GM19238 (cell line): ENCODE results near the gene SLC48A1.

Source experiments
- DNase-seq: peaks from one replicate; pipeline ENCODE4 v3.0.0; 2011; ENCODE audit warnings: low spot score; ENCODE audit not compliant: insufficient read length

The SLC48A1 gene

DNA sequence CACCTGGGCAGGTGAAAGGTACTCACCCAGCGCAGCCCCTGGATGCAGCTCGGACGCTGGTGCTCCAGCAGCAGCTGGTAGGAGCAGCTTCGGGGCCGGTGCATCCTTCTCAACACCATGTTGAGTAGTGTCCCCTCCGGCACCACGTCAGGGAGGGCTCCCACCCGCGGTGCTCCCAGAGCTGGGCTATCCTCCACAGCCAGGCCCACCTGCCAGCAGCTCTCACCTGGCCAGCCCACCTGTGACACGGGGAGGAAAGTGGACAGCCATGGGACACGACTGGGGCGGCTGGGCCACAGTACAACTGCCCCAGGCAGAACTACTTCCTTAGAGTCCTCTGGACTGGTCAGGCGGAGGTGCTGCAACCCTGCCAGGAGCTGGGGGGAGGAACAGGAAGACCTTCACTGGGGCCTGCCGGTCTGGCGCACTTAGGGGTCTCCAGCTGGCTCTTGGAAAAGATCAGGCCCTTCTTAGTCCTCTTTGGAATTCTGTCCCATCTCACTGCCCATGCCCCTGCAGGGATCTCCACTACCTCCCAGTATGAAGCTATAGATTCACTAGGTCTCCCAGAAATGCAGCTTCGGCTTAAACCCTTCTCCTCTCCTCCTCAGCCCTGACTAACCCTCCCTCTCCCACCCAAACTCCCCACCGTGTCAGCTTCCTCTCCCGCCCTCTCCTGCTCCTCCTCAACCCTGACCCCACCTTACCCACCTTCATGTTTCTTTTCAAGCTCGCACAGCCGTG, 15.0 kb upstream of the SLC48A1 start:
- no peak for DNase-seq

DNA sequence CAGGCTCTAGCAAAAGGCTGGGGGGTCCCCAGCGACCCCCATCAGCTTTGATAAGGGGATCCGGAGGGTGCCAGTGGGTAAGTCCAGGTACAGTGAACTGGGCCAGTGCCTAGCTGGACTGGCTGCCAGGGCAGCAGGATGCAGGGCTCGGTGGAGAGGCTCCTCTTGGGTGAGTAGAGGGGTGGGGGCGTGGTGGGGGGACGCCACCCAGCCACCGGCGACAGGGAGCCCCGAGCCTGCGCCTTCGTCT, 14.5 kb upstream of the SLC48A1 start:
- DNase-seq = no peak

DNA sequence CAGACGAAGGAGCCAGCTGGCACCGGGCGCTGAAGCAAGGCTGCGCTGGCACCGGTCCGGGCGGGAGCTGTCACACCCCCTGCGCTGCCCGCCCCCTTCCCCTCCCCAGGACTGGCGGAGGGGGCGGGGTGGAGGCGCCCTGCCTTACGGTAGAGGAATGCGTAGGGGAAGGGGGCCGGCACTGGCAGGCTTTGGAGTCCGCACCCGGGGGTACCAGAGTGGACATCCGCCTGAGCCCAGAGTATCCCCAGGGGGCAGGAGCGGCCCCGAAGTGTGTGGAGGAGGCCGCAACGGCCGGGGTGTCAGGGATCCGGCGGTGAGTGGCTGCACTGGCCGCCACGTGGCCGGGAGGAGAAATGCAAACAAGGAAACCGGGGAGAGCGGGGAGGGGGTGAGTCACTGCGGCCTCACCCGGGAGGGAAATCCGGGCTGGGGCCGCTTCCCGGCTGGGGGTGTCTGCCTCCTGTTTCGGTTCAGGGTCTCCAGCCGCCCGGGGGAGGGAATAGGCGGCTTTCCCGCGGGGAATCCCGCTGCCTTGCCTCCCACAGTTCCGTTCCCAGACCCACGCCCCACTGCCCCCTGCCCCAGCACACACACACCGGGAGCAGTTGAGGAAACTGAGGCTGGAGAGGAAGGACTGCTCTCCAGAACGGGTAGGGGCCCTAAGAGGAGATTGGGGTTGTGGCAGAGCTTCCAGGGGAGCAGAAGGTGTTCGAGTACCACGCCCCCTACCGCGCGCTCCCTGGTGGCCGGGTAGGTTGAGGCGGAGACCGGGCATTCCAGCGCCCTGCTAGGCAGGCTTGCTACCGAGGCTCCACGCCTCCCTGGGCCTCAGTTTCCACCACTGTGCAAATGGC, 14.0 kb upstream of the SLC48A1 start, which contains the start of gene RAPGEF3:
RAPGEF3 (minus strand) TSS at position 47 of the 857 bp plus-strand sequence. CDS start 324 bp downstream, outside the sequence.
- DNase-seq = peak; percentile 77

DNA sequence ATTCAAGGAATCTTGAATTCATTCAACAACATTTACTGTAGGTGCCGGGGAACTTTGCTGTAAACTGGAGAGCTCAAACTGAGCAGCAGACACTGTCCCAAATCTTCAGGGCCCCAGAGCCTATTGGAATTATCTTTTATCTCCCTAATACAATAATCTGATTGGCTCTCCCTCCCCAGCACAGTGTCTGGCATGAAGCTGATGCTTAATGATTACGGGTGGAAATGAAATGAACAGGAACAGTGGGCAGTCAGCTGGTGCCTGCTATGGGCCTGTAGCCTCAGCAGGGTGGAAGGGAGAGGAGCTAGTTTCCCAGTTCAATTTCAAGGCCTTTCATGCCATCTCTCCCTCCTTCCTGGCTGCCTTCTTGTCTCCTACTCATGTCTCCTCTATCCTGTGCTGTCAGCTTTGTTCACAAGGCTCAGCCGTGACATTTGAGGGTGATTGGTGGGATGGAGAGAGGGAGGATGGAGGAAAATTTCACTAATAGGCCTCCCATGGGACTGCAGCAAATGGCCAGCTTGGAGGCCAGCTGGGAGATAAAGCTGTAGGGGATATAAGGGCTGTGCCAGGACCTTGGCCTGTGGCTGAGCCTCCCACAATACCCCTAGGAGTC, 10.1 kb upstream of the SLC48A1 start:
- DNase-seq = no peak

DNA sequence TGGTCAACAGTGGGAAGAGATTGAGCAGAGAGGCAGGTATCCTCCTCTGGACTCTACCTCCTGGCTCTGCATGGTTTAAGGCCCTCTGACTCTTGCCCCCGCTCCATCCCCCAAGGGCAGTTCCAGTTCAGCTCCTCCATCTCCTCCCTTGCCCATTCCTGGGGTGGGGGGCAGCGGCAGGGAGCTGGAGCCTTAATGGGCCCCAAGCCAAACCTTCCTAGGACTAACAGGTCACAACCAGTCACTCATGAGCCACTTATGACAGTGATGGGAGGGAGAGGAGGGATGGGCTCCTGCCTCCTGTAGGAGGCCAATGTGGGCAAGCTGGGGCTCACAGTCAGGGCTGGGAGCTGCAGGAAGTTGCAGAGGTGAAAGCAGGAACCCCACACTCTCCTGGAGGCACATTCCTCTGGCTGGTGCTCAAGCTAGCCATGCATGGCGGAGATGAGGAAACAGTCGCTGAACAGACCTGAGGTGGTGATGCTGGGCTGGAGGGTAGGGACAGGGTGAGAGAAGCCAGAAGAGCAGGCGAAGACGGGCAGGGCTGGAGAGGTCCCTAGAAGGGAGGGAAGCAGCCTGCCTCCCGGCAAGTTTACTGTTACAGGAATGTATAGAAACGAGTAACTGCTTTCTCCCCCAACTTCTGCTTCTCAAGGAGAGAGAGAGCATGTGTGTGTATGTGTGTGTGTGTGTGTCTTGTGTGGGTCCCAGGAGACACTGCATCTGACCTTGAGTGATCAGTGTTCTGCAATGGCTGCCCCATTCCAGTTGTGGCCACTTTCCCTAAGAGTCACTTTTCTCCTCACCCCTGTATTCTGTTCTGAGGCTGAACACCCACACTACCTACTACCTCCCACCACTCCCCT, 9.3 kb upstream of the SLC48A1 start:
- DNase-seq = no peak

DNA sequence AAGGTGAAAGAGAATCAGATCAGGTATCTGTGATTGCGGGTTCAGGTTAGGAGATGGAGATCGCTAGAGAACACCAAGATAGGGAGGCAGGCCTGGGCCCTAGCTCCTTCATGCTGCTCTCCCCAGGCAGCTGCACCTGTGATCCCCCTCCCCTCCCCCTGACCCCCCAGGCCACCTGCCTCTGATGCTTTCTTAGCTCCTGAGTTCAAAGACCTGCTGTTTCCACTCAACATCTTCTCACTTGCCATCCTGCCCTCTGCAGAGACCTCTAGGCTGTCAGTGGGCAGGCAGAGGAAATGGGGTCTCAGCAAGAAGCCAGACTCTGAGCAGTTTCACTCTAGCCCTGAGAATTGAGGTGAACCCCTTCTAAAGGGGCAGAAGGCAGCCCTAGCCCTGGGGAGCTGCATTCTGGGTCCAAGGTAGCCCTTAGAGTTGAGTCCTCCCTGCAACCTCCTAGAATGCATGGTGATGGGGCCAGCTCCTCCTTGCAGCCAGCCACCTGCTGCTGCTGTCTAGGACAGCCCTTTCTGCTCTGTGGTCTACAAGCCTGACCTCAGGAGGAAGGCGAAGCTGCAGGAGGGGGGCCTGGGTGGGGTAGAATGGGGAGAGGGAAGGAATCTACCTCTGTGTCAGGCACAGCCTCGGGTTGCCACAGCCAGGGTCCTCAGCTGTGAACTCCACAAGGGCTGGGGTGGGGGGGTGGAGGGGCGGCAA, 6.4 kb upstream of the SLC48A1 start:
- DNase-seq = no peak

DNA sequence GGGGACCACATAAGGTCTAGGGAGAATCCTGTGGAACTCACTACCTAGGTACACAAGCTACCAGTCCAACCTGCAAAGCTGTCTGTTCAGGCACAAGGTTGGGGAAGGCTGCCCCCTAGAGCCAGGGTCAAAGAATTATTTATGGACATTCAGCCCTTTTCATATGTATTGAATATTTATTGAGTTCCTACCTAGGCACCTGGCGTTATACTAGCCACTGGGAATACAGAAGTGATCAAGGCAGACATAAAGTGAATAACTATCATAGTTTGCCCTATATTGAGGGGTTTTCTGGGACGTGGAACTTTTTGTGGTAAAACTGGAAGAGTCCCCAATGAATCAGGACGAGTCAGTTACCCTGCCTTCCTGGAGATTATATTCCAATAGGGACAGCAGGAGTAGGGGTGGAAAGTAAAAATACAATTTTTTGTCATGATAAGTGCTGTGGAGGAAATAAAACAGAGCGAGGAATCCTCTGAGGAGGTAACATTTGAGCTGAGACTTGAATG, 5.8 kb upstream of the SLC48A1 start:
- peak; percentile 54 for DNase-seq

DNA sequence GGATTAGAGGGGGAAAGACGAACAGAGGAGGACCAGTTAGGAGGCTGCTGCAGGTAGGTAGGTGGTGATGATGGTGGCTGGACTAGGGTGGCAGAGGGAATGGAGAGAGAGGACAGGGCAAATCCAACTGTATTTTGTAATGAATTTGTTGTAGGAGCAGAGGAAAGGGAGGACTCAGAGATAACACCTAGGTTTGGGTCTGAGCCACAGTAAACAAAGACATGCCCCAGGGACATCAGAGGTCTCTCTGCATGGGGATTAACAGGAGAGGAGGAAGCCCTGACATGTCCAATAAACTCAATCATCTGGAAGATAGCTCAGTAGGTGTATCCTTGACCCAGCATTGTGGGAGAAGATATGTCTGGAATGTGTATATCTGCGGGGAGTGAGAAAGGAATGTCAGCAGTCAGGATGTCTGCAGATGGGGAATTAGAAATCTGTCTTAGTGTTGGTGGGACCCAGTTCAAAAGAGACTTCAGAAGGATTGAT, 4.7 kb upstream of the SLC48A1 start:
- no peak for DNase-seq

DNA sequence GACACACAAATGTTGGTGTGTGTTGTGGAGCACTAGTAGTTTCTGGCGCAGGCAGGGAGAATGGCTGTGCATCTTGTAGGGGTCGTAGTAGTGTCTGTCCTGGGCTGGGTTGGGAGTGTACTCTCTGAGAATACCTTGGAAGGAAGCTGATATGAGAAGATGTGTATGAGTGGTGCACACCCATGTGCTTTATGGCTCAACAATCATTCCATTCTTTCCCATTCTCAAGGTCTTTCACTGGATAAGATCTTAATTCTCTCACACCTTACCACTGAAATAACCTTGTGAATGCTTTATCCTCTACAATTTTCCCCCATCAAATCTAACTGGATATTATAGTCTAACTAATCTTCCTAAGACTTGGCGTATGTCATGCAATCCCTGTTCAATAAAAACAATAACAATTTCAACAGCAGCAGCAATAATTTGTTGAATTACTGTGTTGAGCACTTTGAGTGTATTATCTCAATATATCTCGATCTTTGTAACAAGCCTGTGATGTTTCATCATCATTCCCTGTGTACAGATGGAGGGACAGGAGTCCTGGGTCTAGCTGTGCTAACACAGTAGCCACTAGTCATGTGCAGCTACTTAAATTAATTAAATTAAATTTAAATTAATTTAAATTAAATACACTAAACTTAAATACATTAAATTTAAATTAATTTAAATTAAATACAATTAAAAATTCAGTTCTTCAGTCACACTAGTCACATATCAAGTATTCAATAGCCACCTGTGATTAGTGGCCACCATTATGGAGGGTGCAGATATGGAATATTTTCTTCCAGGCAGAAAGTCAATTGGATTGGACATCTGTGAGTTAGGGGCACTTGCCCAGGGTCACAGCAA, 3.6 kb upstream of the SLC48A1 start:
- no peak for DNase-seq

DNA sequence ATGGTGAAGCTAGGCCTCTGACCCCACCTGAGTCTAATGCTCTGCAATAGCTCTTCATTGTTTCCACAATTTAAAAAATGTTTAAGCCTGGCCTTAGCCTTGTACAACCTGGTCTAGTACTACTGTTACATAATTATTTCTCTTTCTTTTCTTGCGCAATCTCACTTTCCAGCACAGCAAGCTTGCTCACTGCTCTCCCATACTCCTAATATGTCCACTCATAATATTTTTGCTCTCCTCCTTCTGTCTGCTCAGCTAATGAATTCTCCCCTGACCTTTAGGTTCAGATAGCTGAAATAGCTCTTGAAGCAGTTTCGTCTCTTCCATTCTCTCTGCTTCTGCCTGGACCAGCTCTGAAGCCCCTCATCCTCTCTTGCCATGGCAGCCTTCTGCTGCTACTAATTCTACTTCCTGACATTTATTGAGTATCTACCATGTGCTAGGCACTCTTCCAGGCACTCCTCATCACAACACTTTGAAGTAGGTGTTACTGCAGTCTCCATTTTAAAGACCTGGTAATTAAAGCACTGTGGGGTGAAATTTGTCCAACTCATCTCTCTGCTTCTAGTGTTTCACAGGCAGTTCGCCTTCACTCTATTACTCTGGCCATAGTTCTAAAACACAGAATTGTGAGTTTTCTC, 2.8 kb upstream of the SLC48A1 start:
- DNase-seq = no peak

DNA sequence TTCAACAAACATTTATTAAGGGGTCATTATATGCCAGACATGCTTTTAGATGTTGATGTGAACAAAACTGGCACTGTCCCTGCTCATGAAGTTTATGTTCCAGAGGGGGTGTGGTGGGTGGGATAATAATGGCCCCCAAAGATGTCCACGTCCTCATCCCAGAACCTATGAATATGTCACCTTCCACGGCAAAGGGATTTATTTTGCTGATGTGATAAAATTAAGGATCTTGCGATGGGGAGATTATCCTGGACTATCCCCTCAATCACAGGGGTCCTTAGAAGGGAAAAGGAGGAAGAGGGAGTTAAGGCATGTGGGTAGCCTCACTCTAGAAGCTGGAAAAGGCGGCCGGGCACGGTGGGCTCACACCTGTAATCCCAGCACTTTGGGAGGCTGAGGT, 1.7 kb upstream of the SLC48A1 start:
- DNase-seq = no peak

DNA sequence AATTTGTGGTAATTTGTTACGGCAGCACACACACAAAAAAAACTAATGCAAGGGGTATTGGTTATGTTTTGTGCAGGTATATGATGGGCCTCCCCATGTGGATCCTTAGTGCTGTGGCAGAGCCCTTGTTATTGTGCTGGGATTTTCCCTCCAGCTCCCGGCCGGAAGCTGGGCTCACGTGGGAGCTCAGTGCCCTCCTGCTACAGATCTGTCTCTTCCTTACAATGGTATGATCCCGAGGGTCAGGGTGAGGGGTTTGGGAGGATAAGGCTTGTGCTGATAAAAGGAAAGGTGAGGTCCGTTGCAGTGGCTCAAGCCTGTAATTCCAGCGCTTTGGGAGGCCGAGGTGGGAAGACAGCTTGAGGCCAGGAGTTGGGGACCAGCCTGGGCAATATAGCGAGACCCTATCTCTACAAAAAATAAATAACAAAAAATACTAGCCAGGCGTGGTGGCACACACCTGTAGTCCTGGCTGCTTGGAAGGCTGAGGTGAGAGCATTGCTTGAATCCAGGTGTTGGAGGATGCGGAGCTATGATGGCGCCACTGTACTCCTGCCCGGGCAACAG, 861 bp upstream of the SLC48A1 start:
- DNase-seq = no peak

DNA sequence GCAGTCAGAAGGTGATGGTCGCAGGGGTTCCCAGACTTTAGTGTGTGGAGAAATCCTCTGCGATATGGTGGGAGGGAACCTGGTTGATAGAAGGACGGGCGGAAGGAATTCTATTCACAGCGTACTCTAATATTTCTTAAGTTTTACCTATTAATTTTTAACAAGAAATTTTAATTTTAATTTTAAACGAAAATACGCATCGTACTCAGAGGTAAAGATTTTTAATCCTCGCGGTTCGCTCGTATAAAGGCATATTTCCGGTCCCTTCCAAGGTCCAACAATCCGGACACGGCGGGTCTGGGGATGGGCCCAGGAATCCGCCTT, 338 bp upstream of the SLC48A1 start:
- no peak for DNase-seq

DNA sequence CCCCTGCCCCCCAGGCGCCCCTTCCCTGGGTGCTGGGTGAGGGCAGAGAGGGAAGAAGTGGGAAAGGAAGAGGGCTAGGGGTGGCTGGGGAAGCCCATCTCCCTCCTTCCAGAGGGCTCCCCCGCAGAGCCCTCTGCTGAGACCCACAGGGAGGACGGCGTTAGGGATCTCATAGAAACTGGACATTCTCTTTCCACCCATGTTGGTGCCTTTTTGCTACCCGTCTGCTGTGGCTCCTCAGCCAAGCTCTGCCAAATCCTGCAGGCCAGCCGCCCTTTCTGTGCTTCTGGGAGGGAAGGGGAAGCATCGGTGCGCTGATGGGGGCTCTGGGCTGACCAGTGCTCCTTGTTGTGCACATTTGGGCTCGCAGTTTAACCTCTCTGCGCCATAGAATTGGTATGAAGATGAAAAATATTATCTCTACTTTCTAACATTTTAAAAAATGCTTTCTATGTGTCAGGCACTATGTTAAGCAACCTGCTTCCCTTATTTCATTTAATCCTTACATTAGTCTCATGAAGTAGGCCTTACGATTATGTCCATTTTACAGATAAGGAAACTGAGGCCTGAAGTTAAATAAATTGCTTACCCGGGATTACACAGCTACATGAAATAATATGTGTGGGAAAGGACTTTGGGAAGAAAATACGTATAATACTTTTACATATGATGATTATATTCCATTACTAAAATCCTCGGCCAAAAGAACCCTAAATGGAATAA, 981 bp downstream of the SLC48A1 start:
- no peak for DNase-seq

DNA sequence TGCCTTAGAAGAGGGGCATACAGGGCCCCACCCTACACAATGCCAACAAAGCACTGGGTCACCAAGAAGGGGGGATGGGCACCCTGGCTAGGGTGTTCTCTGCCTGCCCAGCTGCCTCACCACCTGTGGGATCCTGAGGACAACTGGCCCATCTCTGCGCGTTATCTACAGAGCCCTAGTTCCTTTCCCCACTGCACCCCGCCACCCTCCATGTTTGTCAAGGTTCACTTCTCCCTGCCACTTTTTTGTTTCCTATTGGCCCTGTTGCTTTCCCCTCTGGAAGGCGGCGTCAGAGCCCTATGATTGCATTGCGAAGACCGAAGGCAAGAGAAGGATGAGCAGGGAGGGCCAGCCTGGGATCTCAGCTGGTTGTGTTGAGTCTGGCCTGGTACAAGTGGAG, 1.6 kb downstream of the SLC48A1 start:
- no peak for DNase-seq

DNA sequence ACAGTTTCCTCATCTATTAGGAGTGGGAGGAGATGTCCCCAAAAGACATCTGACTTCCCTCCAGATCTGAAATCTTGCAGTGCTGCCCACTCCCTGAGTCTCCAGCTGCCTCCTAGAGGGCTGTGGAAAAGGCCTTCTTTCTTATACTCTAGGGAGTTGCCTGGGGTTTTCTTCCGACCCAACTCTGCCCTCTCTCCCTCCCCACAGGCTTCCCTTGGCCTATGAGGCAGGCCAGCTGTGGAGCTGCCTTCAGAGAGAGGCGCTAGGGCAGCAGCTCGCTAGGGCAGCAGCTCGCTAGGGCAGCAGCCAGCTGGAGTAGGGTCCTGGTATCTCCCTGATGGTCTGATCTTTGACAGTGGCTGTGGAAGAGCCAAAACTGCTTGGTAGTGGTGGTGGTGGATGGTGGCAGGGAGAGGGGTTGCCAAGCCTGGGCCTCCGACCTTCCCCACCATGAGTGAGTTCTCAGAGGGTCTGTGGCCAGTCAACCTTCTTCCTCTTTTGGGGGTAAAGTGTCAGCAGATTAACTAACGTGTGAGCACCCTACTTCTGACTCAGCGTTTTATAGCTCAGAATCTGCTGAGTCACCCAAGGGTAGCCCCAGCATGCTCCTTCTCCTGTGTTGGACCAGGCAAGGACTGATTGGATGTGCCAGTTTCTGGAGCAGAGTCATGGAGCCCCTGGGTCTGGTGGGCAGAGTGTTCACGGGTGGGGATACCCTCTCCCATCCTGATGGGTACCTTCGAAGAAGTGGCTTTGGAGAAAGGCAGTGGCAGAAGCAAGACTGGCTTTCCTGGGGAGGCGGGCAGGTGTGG, 2.3 kb downstream of the SLC48A1 start:
- DNase-seq = no peak

DNA sequence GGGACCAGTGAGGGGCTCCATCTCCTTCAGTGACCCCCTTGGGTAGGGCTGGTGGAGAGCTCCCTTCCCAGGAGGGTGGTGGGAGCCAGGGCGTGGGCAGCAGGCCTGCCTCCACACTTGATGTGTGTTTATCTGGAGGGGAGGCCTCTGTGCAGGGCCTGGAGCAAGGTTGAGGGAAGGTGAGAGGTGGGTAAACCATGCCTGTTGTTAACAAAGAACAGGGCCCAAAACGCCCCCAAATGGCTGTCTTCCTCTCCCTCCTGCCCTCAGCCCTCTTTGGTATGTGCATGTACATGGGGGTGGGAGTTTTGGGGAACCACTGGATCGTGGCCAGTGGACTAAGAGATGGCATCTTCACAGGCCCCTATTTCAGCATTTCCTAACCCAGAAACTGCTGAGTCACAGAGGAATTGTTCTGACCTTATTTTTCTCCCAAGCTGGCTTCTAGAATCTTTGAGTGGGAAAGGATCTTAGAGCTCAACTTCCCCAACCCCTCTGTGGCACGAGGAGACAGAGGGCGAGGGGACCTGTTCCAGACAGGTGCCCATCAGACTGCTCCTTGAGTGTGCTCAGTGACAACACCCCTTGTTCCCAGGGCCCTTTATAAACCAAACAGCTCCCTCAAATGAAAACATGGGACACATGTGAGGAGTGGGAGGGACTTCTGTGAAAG, 3.6 kb downstream of the SLC48A1 start:
- DNase-seq = no peak
